Measurements from ENCODE around the gene DNTT. TPM values are rescaled to one million over a fixed set of nuclear protein-coding genes. Genes with fewer than 3 reads are reported as not detected.

DNTT gene
- total RNA-seq, 1 donor from 2014 or later = not detected

- Mint-ChIP-seq H3K27ac (no peak overlapping the region), H3K4me1 (peaks cover 23% of the 10 kb centered on the region), H3K36me3 (peaks cover 2% of the 10 kb centered on the region), H3K27me3 (ENCODE audit: insufficient read depth, low read depth) (peaks cover 12% of the 10 kb centered on the region), H3K4me3 (no peak overlapping the region), H3K9me3 (no peaks in the 10 kb centered on the region)
- Histone ChIP-seq H3K27me3 (peaks cover 10% of the 10 kb centered on the region), H4K20me1 (ENCODE audit: low read depth) (no peaks in the 10 kb centered on the region), H3K9me3 (ENCODE audit: low read depth) (no peaks in the 10 kb centered on the region), H3K4me1 (no peaks in the 10 kb centered on the region), H3K27ac (no peak overlapping the region), H3K4me3 (no peak overlapping the region), H2AFZ (replicated peaks) (no peak overlapping the region), H3K4me2 (no peak overlapping the region), H3F3A (ENCODE audit: low read depth) (no peaks in the 10 kb centered on the region), H3K36me3 (no peaks in the 10 kb centered on the region), H3K9ac (no peak overlapping the region), H3K79me2 (ENCODE audit: low read depth) (no peaks in the 10 kb centered on the region)
- no peak for DNase-seq (ENCODE audit: low spot score)
- no peak for TF ChIP-seq CTCF (IDR thresholded peaks at IDR 0.05)
- no peak for TF ChIP-seq EZH2 (IDR thresholded peaks at IDR 0.05)
- no peak for TF ChIP-seq EZH2phosphoT487 (IDR thresholded peaks at IDR 0.05)
Observed at GRCh38 chr10:96376483-96376882, 72.2 kb downstream of the DNTT start.

GRCh38 chr10:96377816-96378294 lies 73.6 kb downstream of the DNTT start:
- no peak for TF ChIP-seq EZH2 (IDR thresholded peaks at IDR 0.05)
- TF ChIP-seq EZH2phosphoT487 (IDR thresholded peaks at IDR 0.05) = no peak
- TF ChIP-seq CTCF (IDR thresholded peaks at IDR 0.05) = no peak
- no peak overlapping the region for H3K4me2 ChIP-seq
- H3K27ac ChIP-seq = no peak overlapping the region
- H3K36me3 Mint-ChIP-seq = peaks cover 2% of the 10 kb centered on the region
- H3K27ac Mint-ChIP-seq = no peak overlapping the region
- H3F3A ChIP-seq (ENCODE audit: low read depth) = no peaks in the 10 kb centered on the region
- no peaks in the 10 kb centered on the region for H3K9me3 Mint-ChIP-seq
- no peaks in the 10 kb centered on the region for H3K79me2 ChIP-seq (ENCODE audit: low read depth)
- peaks cover 12% of the 10 kb centered on the region for H3K27me3 Mint-ChIP-seq (ENCODE audit: insufficient read depth, low read depth)
- DNase-seq (ENCODE audit: low spot score) = peak; percentile 33
- H3K9me3 ChIP-seq (ENCODE audit: low read depth) = no peaks in the 10 kb centered on the region
- no peaks in the 10 kb centered on the region for H3K4me1 ChIP-seq
- H3K36me3 ChIP-seq = no peaks in the 10 kb centered on the region
- H3K4me3 ChIP-seq = no peak overlapping the region
- H3K9ac ChIP-seq = no peak overlapping the region
- peaks cover 10% of the 10 kb centered on the region for H3K27me3 ChIP-seq
- no peaks in the 10 kb centered on the region for H4K20me1 ChIP-seq (ENCODE audit: low read depth)
- no peak overlapping the region for H2AFZ ChIP-seq (replicated peaks)
- H3K4me1 Mint-ChIP-seq = peaks cover 17% of the 10 kb centered on the region
- H3K4me3 Mint-ChIP-seq = no peak overlapping the region

GRCh38 chr10:96378741-96379140 lies 74.5 kb downstream of the DNTT start:
- Histone ChIP-seq H3K9me3 (ENCODE audit: low read depth) (no peaks in the 10 kb centered on the region), H3K9ac (no peak overlapping the region), H3K4me2 (no peak overlapping the region), H3K36me3 (no peaks in the 10 kb centered on the region), H3K4me1 (no peaks in the 10 kb centered on the region), H2AFZ (replicated peaks) (no peak overlapping the region), H3F3A (ENCODE audit: low read depth) (no peaks in the 10 kb centered on the region), H3K79me2 (ENCODE audit: low read depth) (no peaks in the 10 kb centered on the region), H3K27me3 (peaks cover 10% of the 10 kb centered on the region), H4K20me1 (ENCODE audit: low read depth) (no peaks in the 10 kb centered on the region), H3K27ac (no peak overlapping the region), H3K4me3 (no peak overlapping the region)
- no peak overlapping the region for H3K4me3 Mint-ChIP-seq
- peaks cover 17% of the 10 kb centered on the region for H3K4me1 Mint-ChIP-seq
- DNase-seq (ENCODE audit: low spot score) = no peak
- no peak overlapping the region for H3K27ac Mint-ChIP-seq
- no peak for TF ChIP-seq EZH2phosphoT487 (IDR thresholded peaks at IDR 0.05)
- no peak for TF ChIP-seq EZH2 (IDR thresholded peaks at IDR 0.05)
- TF ChIP-seq CTCF (IDR thresholded peaks at IDR 0.05) = no peak
- no peaks in the 10 kb centered on the region for H3K9me3 Mint-ChIP-seq
- no peaks in the 10 kb centered on the region for H3K36me3 Mint-ChIP-seq
- peaks cover 7% of the 10 kb centered on the region for H3K27me3 Mint-ChIP-seq (ENCODE audit: insufficient read depth, low read depth)
